Measurements from ENCODE around the gene C5orf52. TPM values are rescaled to one million over a fixed set of nuclear protein-coding genes. Genes with fewer than 3 reads are reported as not detected.

Gene C5orf52
- total RNA-seq, 1 donor from 2014 or later: not detected

- H3K4me3 Mint-ChIP-seq (ENCODE audit: unreplicated experiment): no peak overlapping the region
- no peaks in the 10 kb centered on the region for H3K27me3 Mint-ChIP-seq (ENCODE audit: unreplicated experiment)
- H3K4me1 Mint-ChIP-seq (ENCODE audit: low read depth, unreplicated experiment): no peaks in the 10 kb centered on the region
- no peaks in the 10 kb centered on the region for H3K36me3 Mint-ChIP-seq (ENCODE audit: unreplicated experiment)
- no peaks in the 10 kb centered on the region for H3K9me3 Mint-ChIP-seq (ENCODE audit: unreplicated experiment)
- no peak overlapping the region for H3K27ac Mint-ChIP-seq (ENCODE audit: unreplicated experiment)
- no peak for DNase-seq
- TF ChIP-seq, protein P1, sequence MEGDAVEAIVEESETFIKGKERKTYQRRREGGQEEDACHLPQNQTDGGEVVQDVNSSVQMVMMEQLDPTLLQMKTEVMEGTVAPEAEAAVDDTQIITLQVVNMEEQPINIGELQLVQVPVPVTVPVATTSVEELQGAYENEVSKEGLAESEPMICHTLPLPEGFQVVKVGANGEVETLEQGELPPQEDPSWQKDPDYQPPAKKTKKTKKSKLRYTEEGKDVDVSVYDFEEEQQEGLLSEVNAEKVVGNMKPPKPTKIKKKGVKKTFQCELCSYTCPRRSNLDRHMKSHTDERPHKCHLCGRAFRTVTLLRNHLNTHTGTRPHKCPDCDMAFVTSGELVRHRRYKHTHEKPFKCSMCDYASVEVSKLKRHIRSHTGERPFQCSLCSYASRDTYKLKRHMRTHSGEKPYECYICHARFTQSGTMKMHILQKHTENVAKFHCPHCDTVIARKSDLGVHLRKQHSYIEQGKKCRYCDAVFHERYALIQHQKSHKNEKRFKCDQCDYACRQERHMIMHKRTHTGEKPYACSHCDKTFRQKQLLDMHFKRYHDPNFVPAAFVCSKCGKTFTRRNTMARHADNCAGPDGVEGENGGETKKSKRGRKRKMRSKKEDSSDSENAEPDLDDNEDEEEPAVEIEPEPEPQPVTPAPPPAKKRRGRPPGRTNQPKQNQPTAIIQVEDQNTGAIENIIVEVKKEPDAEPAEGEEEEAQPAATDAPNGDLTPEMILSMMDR (IDR thresholded peaks at IDR 0.05; ENCODE audit: partially characterized antibody, unreplicated experiment): no peak
Observed at GRCh38 chr5:157703736-157704135, 32.4 kb downstream of the C5orf52 start.

- Mint-ChIP-seq H3K4me1 (ENCODE audit: low read depth, unreplicated experiment) (no peaks in the 10 kb centered on the region), H3K36me3 (ENCODE audit: unreplicated experiment) (no peaks in the 10 kb centered on the region), H3K27ac (ENCODE audit: unreplicated experiment) (no peak overlapping the region), H3K4me3 (ENCODE audit: unreplicated experiment) (no peak overlapping the region), H3K9me3 (ENCODE audit: unreplicated experiment) (no peaks in the 10 kb centered on the region), H3K27me3 (ENCODE audit: unreplicated experiment) (peaks cover 2% of the 10 kb centered on the region)
- TF ChIP-seq, protein P1 (IDR thresholded peaks at IDR 0.05; ENCODE audit: partially characterized antibody, unreplicated experiment): no peak
- no peak for DNase-seq
Observed at GRCh38 chr5:157708866-157709265, 37.5 kb downstream of the C5orf52 start.

GRCh38 chr5:157709346-157709745, 38.0 kb downstream of the C5orf52 start:
- TF ChIP-seq, protein P1 (IDR thresholded peaks at IDR 0.05; ENCODE audit: partially characterized antibody, unreplicated experiment): no peak
- Mint-ChIP-seq H3K9me3 (ENCODE audit: unreplicated experiment) (no peaks in the 10 kb centered on the region), H3K27ac (ENCODE audit: unreplicated experiment) (no peak overlapping the region), H3K4me1 (ENCODE audit: low read depth, unreplicated experiment) (no peaks in the 10 kb centered on the region), H3K36me3 (ENCODE audit: unreplicated experiment) (no peaks in the 10 kb centered on the region), H3K4me3 (ENCODE audit: unreplicated experiment) (no peak overlapping the region), H3K27me3 (ENCODE audit: unreplicated experiment) (peaks cover 2% of the 10 kb centered on the region)
- no peak for DNase-seq

- H3K27me3 Mint-ChIP-seq (ENCODE audit: unreplicated experiment): peaks cover 2% of the 10 kb centered on the region
- no peak overlapping the region for H3K27ac Mint-ChIP-seq (ENCODE audit: unreplicated experiment)
- H3K4me1 Mint-ChIP-seq (ENCODE audit: low read depth, unreplicated experiment): no peaks in the 10 kb centered on the region
- H3K4me3 Mint-ChIP-seq (ENCODE audit: unreplicated experiment): no peak overlapping the region
- DNase-seq: no peak
- H3K9me3 Mint-ChIP-seq (ENCODE audit: unreplicated experiment): no peaks in the 10 kb centered on the region
- TF ChIP-seq, protein P1 (IDR thresholded peaks at IDR 0.05; ENCODE audit: partially characterized antibody, unreplicated experiment): no peak
- no peaks in the 10 kb centered on the region for H3K36me3 Mint-ChIP-seq (ENCODE audit: unreplicated experiment)
Observed at GRCh38 chr5:157710431-157710830, 39.1 kb downstream of the C5orf52 start.

DNA sequence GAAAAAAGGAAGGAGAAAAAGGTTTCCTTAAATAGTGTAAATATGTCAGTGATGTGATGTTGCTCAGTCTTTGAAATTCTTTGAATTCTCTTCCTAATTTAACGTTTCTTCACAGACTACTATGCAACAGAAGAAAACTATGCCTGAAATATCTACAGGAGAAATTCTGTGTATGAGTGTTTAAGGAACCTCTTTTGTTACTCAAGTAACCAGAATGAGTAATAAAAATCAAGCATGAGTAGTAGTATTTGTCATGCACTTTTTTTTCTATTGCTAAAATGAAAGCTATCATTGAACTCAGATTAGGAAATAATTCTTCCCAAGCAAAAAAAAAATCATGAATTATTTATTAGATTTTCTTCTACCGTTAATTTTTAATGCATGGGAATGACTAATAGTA, 39.5 kb downstream of the C5orf52 start:
- TF ChIP-seq, protein P1 (IDR thresholded peaks at IDR 0.05; ENCODE audit: partially characterized antibody, unreplicated experiment): no peak
- no peaks in the 10 kb centered on the region for H3K4me1 Mint-ChIP-seq (ENCODE audit: low read depth, unreplicated experiment)
- no peaks in the 10 kb centered on the region for H3K9me3 Mint-ChIP-seq (ENCODE audit: unreplicated experiment)
- H3K4me3 Mint-ChIP-seq (ENCODE audit: unreplicated experiment): no peak overlapping the region
- no peak for DNase-seq
- H3K27me3 Mint-ChIP-seq (ENCODE audit: unreplicated experiment): peaks cover 2% of the 10 kb centered on the region
- H3K27ac Mint-ChIP-seq (ENCODE audit: unreplicated experiment): no peak overlapping the region
- no peaks in the 10 kb centered on the region for H3K36me3 Mint-ChIP-seq (ENCODE audit: unreplicated experiment)
